Keratinocyte (primary cell): ENCODE measurements around the gene SCN2B. TPM values are rescaled to one million over a fixed set of nuclear protein-coding genes. Genes with fewer than 3 reads are reported as not detected.

ENCODE experiments used
- DNase-seq: peaks from one replicate; pipeline ENCODE4 v3.0.0-alpha.2; 2011; ENCODE audit warnings: low read depth, missing footprints, low spot score
- FAIRE-seq: peaks from 2 replicates; lab custom pipeline; 2011; peaks lifted over from hg19 to GRCh38; lab: Jason Lieb, UNC
- H2AFZ ChIP-seq: 2 replicates; pipeline ENCODE4 v1.6.0; 2012; ENCODE audit warnings: low read length, control low read depth, inconsistent platforms; ENCODE audit not compliant: control insufficient read depth
- H3K27ac ChIP-seq: 2 replicates; pipeline ENCODE4 v1.5.1; 2011; ENCODE audit warnings: low read length; ENCODE audit not compliant: control insufficient read depth, insufficient read depth
- H3K27me3 ChIP-seq: 3 replicates; pipeline ENCODE4 v1.6.0; 2011; ENCODE audit warnings: low read length; ENCODE audit not compliant: control insufficient read depth, insufficient read depth; ENCODE audit errors: extremely low read depth
- H3K36me3 ChIP-seq, 2 experiments: 2 replicates in 1 of 2; 3 replicates in 1 of 2; pipeline ENCODE4 v1.5.1; 2011; ENCODE audit warnings: low read length in 2 of 2, mild to moderate bottlenecking in 1 of 2; ENCODE audit not compliant: control insufficient read depth in 2 of 2, insufficient read depth in 2 of 2; ENCODE audit errors: extremely low read depth in 1 of 2
- H3K4me1 ChIP-seq: 3 replicates; pipeline ENCODE4 v1.5.1; 2011; ENCODE audit warnings: low read length; ENCODE audit not compliant: control insufficient read depth, insufficient read depth; ENCODE audit errors: extremely low read depth
- H3K4me2 ChIP-seq: 3 replicates; pipeline ENCODE4 v1.6.0; 2011; ENCODE audit warnings: low read depth, low read length; ENCODE audit not compliant: control insufficient read depth, insufficient read depth; ENCODE audit errors: extremely low read depth
- H3K4me3 ChIP-seq, 3 experiments: fragments of 200-600 bp in 1 of 3; sonication (generic) in 1 of 3; 2 replicates in 2 of 3; 3 replicates in 1 of 3; pipeline ENCODE4 v1.5.1; 2011 to 2016; ENCODE audit warnings: low read length in 3 of 3, mild to moderate bottlenecking in 3 of 3, control low read depth in 2 of 3, inconsistent platforms in 1 of 3, low read depth in 1 of 3, mixed read lengths in 1 of 3, mixed run types in 1 of 3, moderate library complexity in 1 of 3; ENCODE audit not compliant: control insufficient read depth in 2 of 3, insufficient read depth in 2 of 3; ENCODE audit errors: extremely low read depth in 1 of 3
- H3K79me2 ChIP-seq: 2 replicates; pipeline ENCODE4 v1.6.0; 2012; ENCODE audit warnings: low read length; ENCODE audit not compliant: control insufficient read depth, insufficient read depth
- H3K9ac ChIP-seq: 3 replicates; pipeline ENCODE4 v1.6.0; 2011; ENCODE audit warnings: low read length; ENCODE audit not compliant: control insufficient read depth, insufficient read depth; ENCODE audit errors: extremely low read depth
- H3K9me1 ChIP-seq: 3 replicates; pipeline ENCODE4 v1.6.0; 2011; ENCODE audit warnings: low read length; ENCODE audit not compliant: control insufficient read depth, insufficient read depth; ENCODE audit errors: extremely low read depth
- H3K9me3 ChIP-seq: 2 replicates; pipeline ENCODE4 v1.5.1; 2012; ENCODE audit warnings: low read depth, low read length; ENCODE audit not compliant: control insufficient read depth
- H4K20me1 ChIP-seq: 3 replicates; pipeline ENCODE4 v1.6.0; 2011; ENCODE audit warnings: low read length; ENCODE audit not compliant: control insufficient read depth, insufficient read depth; ENCODE audit errors: extremely low read depth
- CTCF ChIP-seq, 3 experiments: IDR thresholded peaks in 1 of 3; conservative IDR thresholded peaks in 1 of 3; optimal IDR thresholded peaks in 1 of 3; 2 replicates in 2 of 3; 3 replicates in 1 of 3; pipeline versions ENCODE3 to v1.5.1; 2011; ENCODE audit warnings: low read length in 3 of 3, mild to moderate bottlenecking in 3 of 3, moderate library complexity in 2 of 3, control low read depth in 1 of 3, inconsistent platforms in 1 of 3; ENCODE audit not compliant: insufficient read depth in 2 of 3; ENCODE audit errors: extremely low read depth in 1 of 3
- EZH2 ChIP-seq: IDR thresholded peaks from one replicate; pipeline ENCODE4 v1.6.1; 2012; ENCODE audit warnings: inconsistent platforms, mild to moderate bottlenecking, low read length, moderate library complexity
- dilution Hi-C: fragments of 300-500 bp; cut with MboI; formaldehyde crosslinking; loops from one replicate; pipeline ENCODE4 v1.7.0; 2020; ENCODE audit warnings: low sequenced_read_pairs; ENCODE audit not compliant: extremely low pct_ligation_motif_present
- polyA plus RNA-seq, 5 experiments: library from polyadenylated mRNA; depleted of rRNA in 3 of 5; stranded (reverse) in 3 of 5; stranded (forward) in 1 of 5; unstranded in 1 of 5; fragments of >200 nt; gene quantifications; 1 replicate in 1 of 5; 2 replicates in 3 of 5; 3 replicates in 1 of 5; pipeline versions ENCODE4 v1.2.1 to v1.2.3, GENCODE V29; 2011 to 2012; ENCODE audit warnings: missing spikeins in 2 of 5, low read depth in 1 of 5, low replicate concordance in 1 of 5

Gene SCN2B
- polyA plus RNA-seq, 1 donor (not counting 4 experiments of a cell fraction or from before 2014, with no cell fraction given): 0.56 TPM

- peaks cover 14% of the 10 kb centered on the region for H3K4me1 ChIP-seq
- H3K9ac ChIP-seq: no peak overlapping the region
- TF ChIP-seq CTCF (optimal IDR thresholded peaks at IDR 0.05 in 1 of 3, IDR thresholded peaks at IDR 0.05 in 1 of 3, conservative IDR thresholded peaks at IDR 0.05 in 1 of 3; ENCODE audit: extremely low read depth in 1 of 3, insufficient read depth in 2 of 3, low read length in 3 of 3) (no peak), EZH2 (no peak)
- FAIRE-seq: no peak
- no peaks in the 10 kb centered on the region for H3K36me3 ChIP-seq
- H4K20me1 ChIP-seq: no peaks in the 10 kb centered on the region
- H3K9me3 ChIP-seq: no peaks in the 10 kb centered on the region
- H2AFZ ChIP-seq: no peak overlapping the region
- no peak for DNase-seq
- H3K27ac ChIP-seq: no peak overlapping the region
- dilution Hi-C loops: no loop called here
- no peak overlapping the region for H3K4me2 ChIP-seq
- H3K4me3 ChIP-seq: no peak overlapping the region
- H3K27me3 ChIP-seq: peaks cover 13% of the 10 kb centered on the region
- no peaks in the 10 kb centered on the region for H3K79me2 ChIP-seq
- H3K9me1 ChIP-seq: no peaks in the 10 kb centered on the region
These were observed 22.5 kb downstream of the SCN2B start for GRCh38 chr11:118153976-118154375.

GRCh38 chr11:118153516-118153915 is 22.9 kb downstream of the SCN2B start:
- Histone ChIP-seq H3K9ac (no peak overlapping the region), H3K4me2 (peak overlapping the region; percentile 89), H3K9me3 (no peaks in the 10 kb centered on the region), H4K20me1 (no peaks in the 10 kb centered on the region), H3K79me2 (no peaks in the 10 kb centered on the region), H3K9me1 (no peaks in the 10 kb centered on the region), H3K4me1 (peaks cover 19% of the 10 kb centered on the region), H3K27ac (no peak overlapping the region), H3K36me3 (no peaks in the 10 kb centered on the region), H3K4me3 (no peak overlapping the region), H2AFZ (no peak overlapping the region), H3K27me3 (peaks cover 13% of the 10 kb centered on the region)
- dilution Hi-C loops: no loop called here
- DNase-seq (no peak), FAIRE-seq (no peak)
- no peak for TF ChIP-seq EZH2
- TF ChIP-seq CTCF (optimal IDR thresholded peaks at IDR 0.05 in 1 of 3, IDR thresholded peaks at IDR 0.05 in 1 of 3, conservative IDR thresholded peaks at IDR 0.05 in 1 of 3; ENCODE audit: extremely low read depth in 1 of 3, insufficient read depth in 2 of 3, low read length in 3 of 3): no peak
